ENCODE data around the gene SYK.

Gene SYK

DNA sequence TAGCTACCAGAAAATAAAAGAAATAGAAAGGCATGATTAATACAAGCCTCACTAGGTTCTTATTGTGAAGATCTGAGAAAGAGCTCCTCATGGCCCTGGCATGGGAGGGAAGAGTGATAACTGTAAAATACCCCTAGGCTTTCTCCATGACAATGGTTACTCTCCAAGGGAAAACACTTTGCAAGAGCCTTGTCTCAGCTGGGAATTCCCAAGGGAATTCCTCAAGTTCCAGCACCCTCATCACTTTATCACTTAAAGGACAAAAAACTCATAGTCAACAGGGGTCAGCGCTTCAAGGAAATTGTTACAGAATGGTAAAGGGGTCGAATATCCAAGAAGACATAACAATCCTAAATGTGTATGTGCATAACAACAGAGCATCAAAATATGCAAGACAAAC is 21.2 kb downstream of the SYK start:
- no peaks in the 10 kb centered on the region for H3K4me1 ChIP-seq (ENCODE audit: control insufficient read depth, insufficient read depth, low read depth, low read length)
- no peak overlapping the region for H4K91ac ChIP-seq (ENCODE audit: low read length)
- H3K27me3 ChIP-seq (ENCODE audit: control insufficient read depth in 1 of 2, insufficient read depth in 1 of 2, low read length in 2 of 2): peaks cover 0 to 22% of the 10 kb centered on the region in 2 experiments
- no peak overlapping the region for H4K8ac ChIP-seq (ENCODE audit: low read length)
- H2AFZ ChIP-seq (ENCODE audit: low read depth, low read length): no peak overlapping the region
- H3K14ac ChIP-seq (ENCODE audit: low read length in 2 of 2): no peak overlapping the region
- no peak overlapping the region for H3K18ac ChIP-seq (ENCODE audit: low read depth in 1 of 2, low read length in 2 of 2)
- H2AK5ac ChIP-seq (ENCODE audit: low read length, severe bottlenecking): no peak overlapping the region
- no peak overlapping the region for H2BK120ac ChIP-seq (ENCODE audit: low read depth, low read length)
- no peak overlapping the region for H2BK5ac ChIP-seq (ENCODE audit: low read depth, low read length, poor library complexity, severe bottlenecking)
- no peak overlapping the region for H3K23ac ChIP-seq (ENCODE audit: low read length in 2 of 2)
- no peak overlapping the region for H3K9ac ChIP-seq (ENCODE audit: low read length)
- H3K4me2 ChIP-seq (ENCODE audit: low read length, poor library complexity, severe bottlenecking): no peak overlapping the region
- no CpG with 5 or more reads among the region's 2 CpGs for WGBS
- H3K36me3 ChIP-seq (ENCODE audit: control insufficient read depth in 1 of 2, insufficient read depth in 2 of 2, low read depth in 1 of 2, low read length in 2 of 2): peaks cover 0 to 3% of the 10 kb centered on the region in 2 experiments
- DNase-seq: no peak
- H3K4me3 ChIP-seq (ENCODE audit: insufficient read depth in 1 of 2, low read depth in 1 of 2, low read length in 2 of 2): no peak overlapping the region
- H3K9me3 ChIP-seq (ENCODE audit: control insufficient read depth, low read length): no peaks in the 10 kb centered on the region
- no peak overlapping the region for H2BK15ac ChIP-seq (ENCODE audit: low read depth, poor library complexity, severe bottlenecking)
- H2BK12ac ChIP-seq (ENCODE audit: low read length in 2 of 2): no peak overlapping the region
- H3K27ac ChIP-seq (ENCODE audit: low read length, poor library complexity, severe bottlenecking): no peak overlapping the region
- no peak overlapping the region for H3K4ac ChIP-seq (ENCODE audit: low read depth in 1 of 2, low read length in 2 of 2)
- peaks cover 9% of the 10 kb centered on the region for H3K79me1 ChIP-seq (replicated peaks; ENCODE audit: low read length, poor library complexity, severe bottlenecking)

DNA sequence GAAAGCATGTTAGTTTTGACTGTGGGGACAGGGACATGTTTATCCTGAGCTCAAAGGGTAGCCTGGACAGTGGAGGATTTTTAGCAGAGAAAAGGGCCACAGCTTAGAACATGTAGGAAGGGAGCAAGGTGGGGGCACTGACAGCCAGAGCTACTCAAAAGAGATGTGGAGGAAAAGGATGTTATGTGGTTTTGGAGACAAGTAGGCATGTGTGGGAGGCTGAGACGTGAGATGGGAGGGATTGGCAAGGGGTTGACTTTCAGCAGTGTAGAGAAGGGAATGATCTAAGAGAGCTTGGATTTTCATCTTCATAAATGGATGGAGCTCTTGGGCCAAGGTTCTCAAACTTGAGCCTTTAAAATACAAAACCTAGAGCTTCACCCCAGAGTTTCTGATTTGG is 24.0 kb downstream of the SYK start:
- no peak overlapping the region for H2BK5ac ChIP-seq (ENCODE audit: low read depth, low read length, poor library complexity, severe bottlenecking)
- no peak overlapping the region for H2AFZ ChIP-seq (ENCODE audit: low read depth, low read length)
- H3K4me1 ChIP-seq (ENCODE audit: control insufficient read depth, insufficient read depth, low read depth, low read length): peaks cover 2% of the 10 kb centered on the region
- no peak overlapping the region for H4K91ac ChIP-seq (ENCODE audit: low read length)
- no peak overlapping the region for H2BK12ac ChIP-seq (ENCODE audit: low read length in 2 of 2)
- no peaks in the 10 kb centered on the region for H3K9me3 ChIP-seq (ENCODE audit: control insufficient read depth, low read length)
- peaks cover 0 to 38% of the 10 kb centered on the region in 2 experiments for H3K27me3 ChIP-seq (ENCODE audit: control insufficient read depth in 1 of 2, insufficient read depth in 1 of 2, low read length in 2 of 2)
- H3K36me3 ChIP-seq (ENCODE audit: control insufficient read depth in 1 of 2, insufficient read depth in 2 of 2, low read depth in 1 of 2, low read length in 2 of 2): peaks cover 0 to 3% of the 10 kb centered on the region in 2 experiments
- H3K79me1 ChIP-seq (replicated peaks; ENCODE audit: low read length, poor library complexity, severe bottlenecking): peaks cover 7% of the 10 kb centered on the region
- H3K18ac ChIP-seq (ENCODE audit: low read depth in 1 of 2, low read length in 2 of 2): no peak overlapping the region
- H3K27ac ChIP-seq (ENCODE audit: low read length, poor library complexity, severe bottlenecking): no peak overlapping the region
- no peak overlapping the region for H3K4ac ChIP-seq (ENCODE audit: low read depth in 1 of 2, low read length in 2 of 2)
- no peak overlapping the region for H2AK5ac ChIP-seq (ENCODE audit: low read length, severe bottlenecking)
- no peak overlapping the region for H3K4me3 ChIP-seq (ENCODE audit: insufficient read depth in 1 of 2, low read depth in 1 of 2, low read length in 2 of 2)
- no peak for DNase-seq
- H2BK120ac ChIP-seq (ENCODE audit: low read depth, low read length): no peak overlapping the region
- H4K8ac ChIP-seq (ENCODE audit: low read length): no peak overlapping the region
- H3K4me2 ChIP-seq (ENCODE audit: low read length, poor library complexity, severe bottlenecking): no peak overlapping the region
- WGBS: 100% methylated on average over 1 of the region's 1 CpG
- no peak overlapping the region for H3K14ac ChIP-seq (ENCODE audit: low read length in 2 of 2)
- H3K9ac ChIP-seq (ENCODE audit: low read length): no peak overlapping the region
- H3K23ac ChIP-seq (ENCODE audit: low read length in 2 of 2): no peak overlapping the region
- H2BK15ac ChIP-seq (ENCODE audit: low read depth, poor library complexity, severe bottlenecking): no peak overlapping the region

DNA sequence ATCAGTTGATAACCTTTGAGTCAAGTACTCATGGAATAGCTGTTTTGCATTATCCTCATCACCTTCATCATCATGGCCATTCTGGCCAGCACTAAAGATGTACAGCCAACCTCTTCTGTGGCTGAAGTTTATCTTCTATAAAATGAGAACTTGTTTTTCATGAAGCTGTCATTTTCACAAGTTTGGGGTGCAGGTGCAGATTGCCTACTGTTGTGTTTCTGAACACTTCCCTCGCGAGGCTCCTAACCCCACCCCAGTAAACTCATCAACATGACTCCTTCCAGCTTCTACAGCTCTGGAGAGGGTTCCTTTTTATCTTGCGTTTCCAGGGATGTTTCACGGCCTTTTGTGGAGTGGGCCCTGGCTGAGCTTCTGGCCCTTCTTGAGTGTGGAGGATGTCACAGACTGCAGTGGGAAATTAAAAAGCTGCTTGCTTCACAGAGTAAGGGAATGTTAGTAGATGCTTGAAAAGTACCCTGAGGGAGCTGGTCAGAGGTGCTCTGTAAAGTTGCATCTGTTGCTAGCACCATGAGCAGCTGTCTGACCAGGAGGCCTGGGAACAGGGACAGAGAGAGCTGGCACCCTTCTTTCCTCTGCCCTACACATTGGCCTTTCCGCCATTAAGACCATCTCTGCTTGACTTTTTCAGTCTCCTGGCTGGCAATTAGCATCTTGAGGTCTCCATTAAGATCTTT is 24.9 kb downstream of the SYK start:
- Histone ChIP-seq H3K9ac (ENCODE audit: low read length) (no peak overlapping the region), H4K8ac (ENCODE audit: low read length) (no peak overlapping the region), H3K4me2 (ENCODE audit: low read length, poor library complexity, severe bottlenecking) (no peak overlapping the region), H2AK5ac (ENCODE audit: low read length, severe bottlenecking) (no peak overlapping the region), H3K79me1 (replicated peaks; ENCODE audit: low read length, poor library complexity, severe bottlenecking) (peaks cover 7% of the 10 kb centered on the region), H2BK12ac (ENCODE audit: low read length in 2 of 2) (no peak overlapping the region), H2BK120ac (ENCODE audit: low read depth, low read length) (no peak overlapping the region), H3K4me1 (ENCODE audit: control insufficient read depth, insufficient read depth, low read depth, low read length) (peaks cover 2% of the 10 kb centered on the region), H3K4me3 (ENCODE audit: insufficient read depth in 1 of 2, low read depth in 1 of 2, low read length in 2 of 2) (no peak overlapping the region), H3K14ac (ENCODE audit: low read length in 2 of 2) (no peak overlapping the region), H2BK5ac (ENCODE audit: low read depth, low read length, poor library complexity, severe bottlenecking) (no peak overlapping the region), H3K27me3 (ENCODE audit: control insufficient read depth in 1 of 2, insufficient read depth in 1 of 2, low read length in 2 of 2) (peaks cover 0 to 40% of the 10 kb centered on the region in 2 experiments), H3K9me3 (ENCODE audit: control insufficient read depth, low read length) (no peaks in the 10 kb centered on the region), H3K27ac (ENCODE audit: low read length, poor library complexity, severe bottlenecking) (no peak overlapping the region), H3K4ac (ENCODE audit: low read depth in 1 of 2, low read length in 2 of 2) (no peak overlapping the region), H3K18ac (ENCODE audit: low read depth in 1 of 2, low read length in 2 of 2) (no peak overlapping the region), H3K36me3 (ENCODE audit: control insufficient read depth in 1 of 2, insufficient read depth in 2 of 2, low read depth in 1 of 2, low read length in 2 of 2) (peaks cover 0 to 3% of the 10 kb centered on the region in 2 experiments), H4K91ac (ENCODE audit: low read length) (no peak overlapping the region), H2AFZ (ENCODE audit: low read depth, low read length) (no peak overlapping the region), H2BK15ac (ENCODE audit: low read depth, poor library complexity, severe bottlenecking) (no peak overlapping the region), H3K23ac (ENCODE audit: low read length in 2 of 2) (no peak overlapping the region)
- no peak for DNase-seq
- 89% methylated on average over 5 of the region's 5 CpGs for WGBS

DNA sequence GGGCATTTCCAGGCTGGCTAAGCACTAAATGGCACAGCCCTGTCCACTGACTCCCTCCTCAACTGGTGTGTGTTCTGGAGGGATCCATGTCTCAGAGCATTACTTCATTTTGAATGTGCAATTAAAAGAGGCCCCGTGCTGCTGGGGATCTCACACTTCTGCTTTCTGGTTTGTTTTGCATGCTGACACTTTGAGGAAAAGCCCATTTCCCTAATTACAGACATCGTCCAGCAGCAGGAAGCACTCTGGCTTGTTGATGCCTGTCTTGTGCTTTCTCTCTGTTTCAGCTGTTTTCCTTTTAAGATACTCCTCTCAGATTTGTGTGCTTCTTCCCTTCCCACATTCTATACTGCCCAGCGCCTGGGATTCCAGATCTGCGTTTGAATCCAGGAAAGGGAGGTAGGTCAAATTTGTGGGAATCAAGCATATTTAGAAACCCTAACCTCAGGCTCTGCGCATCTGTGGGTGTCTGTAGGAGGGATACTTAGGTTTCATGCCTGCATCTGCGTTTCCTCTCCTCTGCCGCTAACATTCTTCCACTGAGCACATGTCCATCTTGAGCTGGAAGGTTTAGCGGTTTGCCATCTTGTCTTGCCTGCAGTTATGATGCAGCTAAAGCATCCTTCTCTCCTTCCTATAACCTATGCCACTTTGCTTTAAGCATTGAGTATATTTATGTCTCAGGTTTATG is 25.7 kb downstream of the SYK start:
- DNase-seq: no peak
- peaks cover 2% of the 10 kb centered on the region for H3K4me1 ChIP-seq (ENCODE audit: control insufficient read depth, insufficient read depth, low read depth, low read length)
- no peak overlapping the region for H3K9ac ChIP-seq (ENCODE audit: low read length)
- no peak overlapping the region for H4K91ac ChIP-seq (ENCODE audit: low read length)
- no peak overlapping the region for H3K27ac ChIP-seq (ENCODE audit: low read length, poor library complexity, severe bottlenecking)
- peaks cover 0 to 40% of the 10 kb centered on the region in 2 experiments for H3K27me3 ChIP-seq (ENCODE audit: control insufficient read depth in 1 of 2, insufficient read depth in 1 of 2, low read length in 2 of 2)
- no peak overlapping the region for H4K8ac ChIP-seq (ENCODE audit: low read length)
- peak overlapping the region in 1 of 2 experiments; percentile 26 for H3K4ac ChIP-seq (ENCODE audit: low read depth in 1 of 2, low read length in 2 of 2)
- H2AFZ ChIP-seq (ENCODE audit: low read depth, low read length): no peak overlapping the region
- H2BK120ac ChIP-seq (ENCODE audit: low read depth, low read length): no peak overlapping the region
- H3K4me3 ChIP-seq (ENCODE audit: insufficient read depth in 1 of 2, low read depth in 1 of 2, low read length in 2 of 2): no peak overlapping the region
- H3K9me3 ChIP-seq (ENCODE audit: control insufficient read depth, low read length): no peaks in the 10 kb centered on the region
- no peak overlapping the region for H2AK5ac ChIP-seq (ENCODE audit: low read length, severe bottlenecking)
- no peak overlapping the region for H2BK5ac ChIP-seq (ENCODE audit: low read depth, low read length, poor library complexity, severe bottlenecking)
- no peak overlapping the region for H3K4me2 ChIP-seq (ENCODE audit: low read length, poor library complexity, severe bottlenecking)
- H3K23ac ChIP-seq (ENCODE audit: low read length in 2 of 2): no peak overlapping the region
- no peak overlapping the region for H2BK12ac ChIP-seq (ENCODE audit: low read length in 2 of 2)
- WGBS: 62% methylated on average over 8 of the region's 8 CpGs
- H3K14ac ChIP-seq (ENCODE audit: low read length in 2 of 2): no peak overlapping the region
- peaks cover 7% of the 10 kb centered on the region for H3K79me1 ChIP-seq (replicated peaks; ENCODE audit: low read length, poor library complexity, severe bottlenecking)
- peaks cover 0 to 3% of the 10 kb centered on the region in 2 experiments for H3K36me3 ChIP-seq (ENCODE audit: control insufficient read depth in 1 of 2, insufficient read depth in 2 of 2, low read depth in 1 of 2, low read length in 2 of 2)
- no peak overlapping the region for H3K18ac ChIP-seq (ENCODE audit: low read depth in 1 of 2, low read length in 2 of 2)
- H2BK15ac ChIP-seq (ENCODE audit: low read depth, poor library complexity, severe bottlenecking): no peak overlapping the region

All from mesenchymal stem cell (in vitro differentiated cells and primary cell).